Measurements from ENCODE around the gene KIAA1143. TPM values are rescaled to one million over a fixed set of nuclear protein-coding genes. Genes with fewer than 3 reads are reported as not detected.

Gene KIAA1143
- total RNA-seq, 1 donor from 2014 or later: 14.0 TPM

DNA sequence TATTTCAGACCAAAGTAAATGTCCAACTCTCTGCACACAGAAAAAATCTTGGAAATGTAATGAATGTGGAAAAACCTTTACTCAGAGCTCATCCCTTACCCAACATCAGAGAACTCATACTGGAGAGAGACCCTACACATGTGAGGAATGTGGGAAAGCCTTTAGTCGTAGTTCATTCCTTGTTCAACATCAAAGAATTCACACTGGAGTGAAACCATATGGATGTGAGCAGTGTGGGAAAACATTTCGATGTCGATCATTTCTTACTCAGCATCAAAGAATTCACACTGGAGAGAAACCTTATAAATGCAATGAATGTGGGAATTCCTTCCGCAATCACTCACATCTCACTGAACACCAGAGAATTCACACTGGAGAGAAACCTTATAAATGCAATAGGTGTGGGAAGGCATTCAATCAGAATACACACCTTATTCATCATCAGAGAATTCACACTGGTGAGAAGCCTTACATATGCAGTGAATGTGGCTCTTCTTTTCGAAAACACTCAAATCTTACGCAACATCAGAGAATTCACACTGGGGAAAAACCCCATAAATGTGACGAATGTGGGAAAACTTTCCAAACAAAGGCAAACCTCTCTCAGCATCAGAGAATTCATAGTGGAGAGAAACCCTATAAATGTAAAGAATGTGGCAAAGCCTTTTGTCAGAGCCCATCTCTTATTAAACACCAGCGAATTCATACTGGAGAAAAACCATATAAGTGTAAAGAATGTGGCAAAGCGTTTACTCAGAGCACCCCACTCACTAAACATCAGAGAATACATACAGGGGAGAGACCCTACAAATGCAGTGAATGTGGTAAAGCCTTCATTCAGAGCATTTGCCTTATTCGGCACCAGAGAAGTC lies 40.0 kb downstream of the KIAA1143 start:
- no peak overlapping the region for H3K27ac ChIP-seq
- peaks cover 76% of the 10 kb centered on the region for H3K9me3 ChIP-seq
- TF ChIP-seq, protein P1, sequence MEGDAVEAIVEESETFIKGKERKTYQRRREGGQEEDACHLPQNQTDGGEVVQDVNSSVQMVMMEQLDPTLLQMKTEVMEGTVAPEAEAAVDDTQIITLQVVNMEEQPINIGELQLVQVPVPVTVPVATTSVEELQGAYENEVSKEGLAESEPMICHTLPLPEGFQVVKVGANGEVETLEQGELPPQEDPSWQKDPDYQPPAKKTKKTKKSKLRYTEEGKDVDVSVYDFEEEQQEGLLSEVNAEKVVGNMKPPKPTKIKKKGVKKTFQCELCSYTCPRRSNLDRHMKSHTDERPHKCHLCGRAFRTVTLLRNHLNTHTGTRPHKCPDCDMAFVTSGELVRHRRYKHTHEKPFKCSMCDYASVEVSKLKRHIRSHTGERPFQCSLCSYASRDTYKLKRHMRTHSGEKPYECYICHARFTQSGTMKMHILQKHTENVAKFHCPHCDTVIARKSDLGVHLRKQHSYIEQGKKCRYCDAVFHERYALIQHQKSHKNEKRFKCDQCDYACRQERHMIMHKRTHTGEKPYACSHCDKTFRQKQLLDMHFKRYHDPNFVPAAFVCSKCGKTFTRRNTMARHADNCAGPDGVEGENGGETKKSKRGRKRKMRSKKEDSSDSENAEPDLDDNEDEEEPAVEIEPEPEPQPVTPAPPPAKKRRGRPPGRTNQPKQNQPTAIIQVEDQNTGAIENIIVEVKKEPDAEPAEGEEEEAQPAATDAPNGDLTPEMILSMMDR (IDR thresholded peaks at IDR 0.05): no peak
- TF ChIP-seq POLR2A (IDR thresholded peaks at IDR 0.05) (no peak), POLR2AphosphoS5 (IDR thresholded peaks at IDR 0.05; ENCODE audit: insufficient read depth in 1 of 2, low read depth in 1 of 2) (no peak)
- intact Hi-C loops (cut with DNase I): no loop called here
- H3K4me3 ChIP-seq: peak overlapping the region in 1 of 2 donors; percentile 7
- no peaks in the 10 kb centered on the region for H3K27me3 ChIP-seq
- H3K36me3 ChIP-seq: peaks cover 0 to 52% of the 10 kb centered on the region in 2 donors
- no peaks in the 10 kb centered on the region for H3K4me1 ChIP-seq
- DNase-seq (ENCODE audit: extremely low spot score in 2 of 2): no peak

DNA sequence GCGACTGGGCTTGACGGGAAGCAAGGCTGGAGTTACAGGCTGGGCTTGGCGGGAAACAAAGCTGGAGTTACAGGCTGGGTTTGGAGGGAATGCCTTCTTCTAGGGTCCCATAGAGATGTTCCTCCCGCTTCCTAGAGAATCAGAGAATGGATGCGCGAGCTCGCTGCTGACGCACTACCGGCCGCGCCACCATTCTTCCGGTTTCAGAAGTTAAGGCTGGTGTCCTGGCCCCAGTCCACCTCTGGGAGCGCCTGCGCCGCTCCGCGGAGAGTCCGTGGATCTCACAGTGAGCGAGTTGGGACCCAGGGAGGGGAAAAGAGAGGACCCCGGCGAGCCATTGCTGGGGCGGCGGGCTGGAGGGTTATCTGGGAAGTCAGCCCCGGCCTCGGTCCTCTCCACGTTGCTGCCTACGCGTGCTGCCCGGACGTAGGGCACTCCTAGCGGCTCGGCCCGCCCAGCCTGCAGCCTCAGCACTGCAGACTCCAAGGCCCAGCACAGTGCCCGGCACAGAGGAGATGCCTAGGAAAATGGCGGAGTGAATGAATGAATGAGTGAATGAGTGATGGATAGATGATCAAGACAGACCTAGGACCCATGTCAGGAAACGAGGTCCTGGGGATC lies 48.9 kb downstream of the KIAA1143 start, which contains the start of gene ZNF502:
ZNF502 (plus strand) TSS at position 206 of the 621 bp plus-strand sequence. CDS start 7,602 bp downstream, outside the sequence.
- peaks cover 0 to 3% of the 10 kb centered on the region in 2 donors for H3K36me3 ChIP-seq
- H3K4me3 ChIP-seq: peak within 1 kb of the TSS; percentile 69 to 78
- no peaks in the 10 kb centered on the region for H3K27me3 ChIP-seq
- no peak within 1 kb of the TSS for H3K27ac ChIP-seq
- H3K9me3 ChIP-seq: peaks cover 2% of the 10 kb centered on the region
- no peak for DNase-seq (ENCODE audit: extremely low spot score in 2 of 2)
- TF ChIP-seq POLR2A (IDR thresholded peaks at IDR 0.05): no peak
- peak; percentile 72 to 80 for TF ChIP-seq POLR2AphosphoS5 (IDR thresholded peaks at IDR 0.05; ENCODE audit: insufficient read depth in 1 of 2, low read depth in 1 of 2)
- TF ChIP-seq, protein P1 (IDR thresholded peaks at IDR 0.05): peak in 1 of 3 experiments; percentile 15
- intact Hi-C loops (cut with DNase I): no loop called here
- H3K4me1 ChIP-seq: no peaks in the 10 kb centered on the region

Other genes starting within 250 kb of the KIAA1143 start
- 2.7 TPM for gene ZKSCAN7, start 206.4 kb downstream of the KIAA1143 start, total RNA-seq
- 0.98 TPM for gene ZNF660, start 176.7 kb downstream of the KIAA1143 start, total RNA-seq
- gene ZNF197, start 136.6 kb downstream of the KIAA1143 start, total RNA-seq: 17.9 TPM
- 9.3 TPM for gene ZNF35, start 112.9 kb downstream of the KIAA1143 start, total RNA-seq
- 4.4 TPM for gene ZNF502, start 49.0 kb downstream of the KIAA1143 start, total RNA-seq
- gene ZNF501, start 32.0 kb downstream of the KIAA1143 start, total RNA-seq: 2.7 TPM
- 2.2 TPM for gene KIF15, start 175 bp upstream of the KIAA1143 start, total RNA-seq
- gene TMEM42, start 100.3 kb upstream of the KIAA1143 start, total RNA-seq: 10.8 TPM
- not detected for gene TGM4, start 113.0 kb upstream of the KIAA1143 start, total RNA-seq
- 83.5 TPM for gene ZDHHC3, start 214.6 kb upstream of the KIAA1143 start, total RNA-seq
- gene EXOSC7, start 214.6 kb upstream of the KIAA1143 start, total RNA-seq: 56.2 TPM

Measured in vagina (tissue), 2 donors.